ENCODE results near the gene ARID1B. TPM values are rescaled to one million over a fixed set of nuclear protein-coding genes. Genes with fewer than 3 reads are reported as not detected.

ARID1B gene
- polyA plus RNA-seq, 1 experiment = 19.2 TPM

DNA sequence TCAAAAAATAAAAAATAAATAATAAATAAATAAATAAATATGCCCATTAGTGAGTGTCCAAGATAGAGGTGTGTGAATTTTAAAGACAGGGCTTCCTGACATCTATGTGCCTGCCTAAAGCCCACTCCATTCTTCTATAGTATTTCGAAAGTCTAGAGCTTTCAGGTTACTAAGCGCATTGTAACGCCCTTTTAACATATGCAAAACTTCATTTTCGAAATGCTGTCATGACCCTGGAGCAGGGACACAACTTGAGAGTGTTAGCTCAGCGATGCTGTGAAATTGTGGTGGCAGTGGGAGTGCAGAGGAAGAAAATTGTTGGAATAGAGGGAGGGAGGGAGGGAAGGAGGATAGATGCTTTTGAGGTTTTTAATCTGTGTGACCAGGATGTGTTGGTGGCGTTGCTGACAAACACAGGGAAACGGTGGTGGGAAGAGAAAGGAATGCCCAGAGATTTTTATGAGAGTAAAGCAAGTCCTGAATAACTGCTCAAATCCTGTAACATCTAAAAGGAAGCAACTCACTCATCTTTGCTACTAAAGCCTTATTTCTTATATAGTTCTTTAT is 169.3 kb downstream of the ARID1B start:
- TF ChIP-seq, protein P1, sequence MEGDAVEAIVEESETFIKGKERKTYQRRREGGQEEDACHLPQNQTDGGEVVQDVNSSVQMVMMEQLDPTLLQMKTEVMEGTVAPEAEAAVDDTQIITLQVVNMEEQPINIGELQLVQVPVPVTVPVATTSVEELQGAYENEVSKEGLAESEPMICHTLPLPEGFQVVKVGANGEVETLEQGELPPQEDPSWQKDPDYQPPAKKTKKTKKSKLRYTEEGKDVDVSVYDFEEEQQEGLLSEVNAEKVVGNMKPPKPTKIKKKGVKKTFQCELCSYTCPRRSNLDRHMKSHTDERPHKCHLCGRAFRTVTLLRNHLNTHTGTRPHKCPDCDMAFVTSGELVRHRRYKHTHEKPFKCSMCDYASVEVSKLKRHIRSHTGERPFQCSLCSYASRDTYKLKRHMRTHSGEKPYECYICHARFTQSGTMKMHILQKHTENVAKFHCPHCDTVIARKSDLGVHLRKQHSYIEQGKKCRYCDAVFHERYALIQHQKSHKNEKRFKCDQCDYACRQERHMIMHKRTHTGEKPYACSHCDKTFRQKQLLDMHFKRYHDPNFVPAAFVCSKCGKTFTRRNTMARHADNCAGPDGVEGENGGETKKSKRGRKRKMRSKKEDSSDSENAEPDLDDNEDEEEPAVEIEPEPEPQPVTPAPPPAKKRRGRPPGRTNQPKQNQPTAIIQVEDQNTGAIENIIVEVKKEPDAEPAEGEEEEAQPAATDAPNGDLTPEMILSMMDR (IDR thresholded peaks at IDR 0.05; ENCODE audit: low read depth, low read length) = no peak
- no peaks in the 10 kb centered on the region for H3K27me3 ChIP-seq (ENCODE audit: control insufficient read depth, insufficient read depth, low read length)
- ChIA-PET CTCF (no interaction called here), POLR2A (no interaction called here)
- no peak overlapping the region for H3K4me3 ChIP-seq (ENCODE audit: low read depth, low read length)
- H3K9me3 ChIP-seq (ENCODE audit: control insufficient read depth, insufficient read depth, low read length) = no peaks in the 10 kb centered on the region
- no peak overlapping the region for H3K27ac ChIP-seq (ENCODE audit: low read depth, low read length)
- no peak for DNase-seq (ENCODE audit: low read depth, low spot score)

GRCh38 chr6:156948277-156948676 is 171.1 kb downstream of the ARID1B start:
- H3K27me3 ChIP-seq (ENCODE audit: control insufficient read depth, insufficient read depth, low read length) = no peaks in the 10 kb centered on the region
- no peak overlapping the region for H3K27ac ChIP-seq (ENCODE audit: low read depth, low read length)
- no peak for DNase-seq (ENCODE audit: low read depth, low spot score)
- no peak overlapping the region for H3K4me3 ChIP-seq (ENCODE audit: low read depth, low read length)
- ChIA-PET CTCF (interaction anchor here (0.9 kb wide), 1 partner anchor 98 kb away, joined by 3 read pairs; no protein-coding TSS in a partner anchor), POLR2A (interaction anchor here (0.8 kb wide), 1 partner anchor 202 kb away, joined by 4 read pairs; no protein-coding TSS in a partner anchor)
- TF ChIP-seq, protein P1 (IDR thresholded peaks at IDR 0.05; ENCODE audit: low read depth, low read length) = no peak
- H3K9me3 ChIP-seq (ENCODE audit: control insufficient read depth, insufficient read depth, low read length) = no peaks in the 10 kb centered on the region

- Histone ChIP-seq H3K27ac (ENCODE audit: low read depth, low read length) (peak overlapping the region; percentile 32), H3K27me3 (ENCODE audit: control insufficient read depth, insufficient read depth, low read length) (no peaks in the 10 kb centered on the region), H3K4me3 (ENCODE audit: low read depth, low read length) (no peak overlapping the region), H3K9me3 (ENCODE audit: control insufficient read depth, insufficient read depth, low read length) (no peaks in the 10 kb centered on the region)
- POLR2A ChIA-PET = no interaction called here
- CTCF ChIA-PET = no interaction called here
- TF ChIP-seq, protein P1 (IDR thresholded peaks at IDR 0.05; ENCODE audit: low read depth, low read length) = peak; percentile 23
- peak; percentile 60 for DNase-seq (ENCODE audit: low read depth, low spot score)
Observed at GRCh38 chr6:156948807-156949206, 171.6 kb downstream of the ARID1B start.

DNA sequence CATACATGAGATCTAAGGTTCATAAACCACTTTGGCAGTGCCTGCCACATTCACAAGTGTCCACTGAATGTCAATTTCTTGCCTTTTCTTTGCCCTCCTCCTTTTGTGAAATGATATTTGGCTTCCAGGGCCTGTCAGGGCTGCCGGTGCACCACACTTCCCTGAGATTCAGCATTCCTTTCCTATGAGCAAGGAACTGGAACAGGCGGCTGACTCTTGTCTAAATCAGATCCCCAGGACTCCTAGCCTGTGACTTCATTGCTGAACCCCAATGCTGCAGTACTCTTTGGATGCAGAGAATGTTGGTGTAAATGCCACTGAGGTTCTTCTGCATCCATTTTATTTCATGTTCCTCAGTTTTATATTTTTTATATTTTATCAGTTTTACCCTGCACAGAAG is 172.2 kb downstream of the ARID1B start:
- no peaks in the 10 kb centered on the region for H3K27me3 ChIP-seq (ENCODE audit: control insufficient read depth, insufficient read depth, low read length)
- ChIA-PET POLR2A (no interaction called here), CTCF (no interaction called here)
- peak; percentile 39 for DNase-seq (ENCODE audit: low read depth, low spot score)
- H3K9me3 ChIP-seq (ENCODE audit: control insufficient read depth, insufficient read depth, low read length) = no peaks in the 10 kb centered on the region
- TF ChIP-seq, protein P1 (IDR thresholded peaks at IDR 0.05; ENCODE audit: low read depth, low read length) = no peak
- H3K27ac ChIP-seq (ENCODE audit: low read depth, low read length) = peak overlapping the region; percentile 32
- H3K4me3 ChIP-seq (ENCODE audit: low read depth, low read length) = no peak overlapping the region

DNA sequence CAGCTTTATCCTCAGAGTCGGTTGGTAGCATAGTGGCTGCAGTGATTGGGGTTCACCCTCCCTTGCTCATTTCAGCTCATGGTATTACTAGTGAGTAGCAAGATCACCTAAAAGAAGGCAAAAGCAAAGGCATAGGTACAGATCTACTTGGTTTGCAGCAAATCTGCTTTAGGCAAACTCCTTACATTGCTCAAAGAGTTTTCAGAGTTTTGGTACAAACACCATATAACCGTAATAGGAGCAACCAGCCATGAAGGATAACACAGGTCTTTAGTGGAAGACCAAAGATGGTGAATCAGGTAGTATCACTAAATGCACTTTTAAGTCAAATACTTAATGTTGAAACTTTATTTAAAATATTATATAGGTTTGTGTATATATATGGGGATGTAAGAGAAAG is 172.9 kb downstream of the ARID1B start:
- no peak for DNase-seq (ENCODE audit: low read depth, low spot score)
- ChIA-PET CTCF (no interaction called here), POLR2A (no interaction called here)
- Histone ChIP-seq H3K27me3 (ENCODE audit: control insufficient read depth, insufficient read depth, low read length) (no peaks in the 10 kb centered on the region), H3K4me3 (ENCODE audit: low read depth, low read length) (no peak overlapping the region), H3K9me3 (ENCODE audit: control insufficient read depth, insufficient read depth, low read length) (no peaks in the 10 kb centered on the region), H3K27ac (ENCODE audit: low read depth, low read length) (no peak overlapping the region)
- TF ChIP-seq, protein P1 (IDR thresholded peaks at IDR 0.05; ENCODE audit: low read depth, low read length) = no peak

Data from AG04450 (cell line).